ENCODE results near the gene PRR33. TPM values are rescaled to one million over a fixed set of nuclear protein-coding genes. Genes with fewer than 3 reads are reported as not detected.

PRR33 gene
- total RNA-seq, 1 experiment from 2014 or later: not detected

Other genes with a start within 250 kb of the PRR33 start
- not detected in 2 replicates for gene KRTAP5-6, start 194.7 kb downstream of the PRR33 start, total RNA-seq (2014; rRNA removed; shearing (Covaris generic))
- gene IFITM10, start 141.3 kb downstream of the PRR33 start, total RNA-seq (2014; rRNA removed; shearing (Covaris generic)): 4.3 and 6.6 TPM in 2 replicates
- gene CTSD, start 128.0 kb downstream of the PRR33 start, total RNA-seq (2014; rRNA removed; shearing (Covaris generic)): 383 and 388 TPM in 2 replicates
- 0.20 TPM in 1 of 2 replicates, not detected in the other for gene SYT8, start 56.9 kb downstream of the PRR33 start, total RNA-seq (2014; rRNA removed; shearing (Covaris generic))
- 0.48 TPM in 1 of 2 replicates, not detected in the other for gene TNNI2, start 52.9 kb downstream of the PRR33 start, total RNA-seq (2014; rRNA removed; shearing (Covaris generic))
- gene LSP1, start 38.8 kb downstream of the PRR33 start, total RNA-seq (2014; rRNA removed; shearing (Covaris generic)): 2.4 and 3.8 TPM in 2 replicates
- not detected in 2 replicates for gene TNNT3, start 27.8 kb upstream of the PRR33 start, total RNA-seq (2014; rRNA removed; shearing (Covaris generic))
- gene MRPL23, start 55.4 kb upstream of the PRR33 start, total RNA-seq (2014; rRNA removed; shearing (Covaris generic)): 123 and 169 TPM in 2 replicates
- 0.72 and 1.9 TPM in 2 replicates for gene H19, start 105.9 kb upstream of the PRR33 start, total RNA-seq (2014; rRNA removed; shearing (Covaris generic))
- not detected in 2 replicates for gene IGF2, start 247.5 kb upstream of the PRR33 start, total RNA-seq (2014; rRNA removed; shearing (Covaris generic))